Stimulated activated CD8-positive, alpha-beta memory T cell treated with anti-CD3 and anti-CD28 coated beads, Interleukin-7, amount 100 ng/mL, for 24 hours (primary cell): ENCODE measurements around the gene PLCG1.

Source experiments
- DNase-seq: peaks from one replicate; pipeline ENCODE4 v3.0.0-alpha.2; 2020; ENCODE audit warnings: low read depth

PLCG1 gene

GRCh38 chr20:41142245-41142644 lies 4.9 kb downstream of the PLCG1 start:
- DNase-seq = no peak

GRCh38 chr20:41142919-41143318 lies 5.6 kb downstream of the PLCG1 start:
- DNase-seq = no peak

- DNase-seq = no peak
These were observed 6.0 kb downstream of the PLCG1 start for GRCh38 chr20:41143354-41143753.

- DNase-seq = no peak
These were observed 8.0 kb downstream of the PLCG1 start for GRCh38 chr20:41145317-41145716.

GRCh38 chr20:41145821-41146620 lies 8.7 kb downstream of the PLCG1 start:
- no peak for DNase-seq

GRCh38 chr20:41147767-41148191 lies 10.4 kb downstream of the PLCG1 start:
- no peak for DNase-seq

GRCh38 chr20:41148942-41149341 lies 11.6 kb downstream of the PLCG1 start:
- no peak for DNase-seq

- no peak for DNase-seq
These were observed 13.3 kb downstream of the PLCG1 start for GRCh38 chr20:41150664-41151063.

GRCh38 chr20:41151134-41151869 lies 14.0 kb downstream of the PLCG1 start:
- DNase-seq = no peak

GRCh38 chr20:41152108-41152757 lies 14.9 kb downstream of the PLCG1 start:
- no peak for DNase-seq

GRCh38 chr20:41154436-41155176 lies 17.3 kb downstream of the PLCG1 start:
- no peak for DNase-seq

GRCh38 chr20:41155261-41155660 lies 17.9 kb downstream of the PLCG1 start:
- no peak for DNase-seq

GRCh38 chr20:41158082-41158625 lies 20.8 kb downstream of the PLCG1 start:
- DNase-seq = no peak

GRCh38 chr20:41159547-41159946 lies 22.2 kb downstream of the PLCG1 start:
- DNase-seq = no peak

GRCh38 chr20:41160686-41161085 lies 23.3 kb downstream of the PLCG1 start:
- no peak for DNase-seq

GRCh38 chr20:41161886-41162285 lies 24.5 kb downstream of the PLCG1 start:
- DNase-seq = no peak

GRCh38 chr20:41162396-41162795 lies 25.1 kb downstream of the PLCG1 start:
- no peak for DNase-seq

GRCh38 chr20:41163821-41164220 lies 26.5 kb downstream of the PLCG1 start:
- no peak for DNase-seq

GRCh38 chr20:41165001-41165882 lies 27.9 kb downstream of the PLCG1 start:
- DNase-seq = no peak

- no peak for DNase-seq
These were observed 29.1 kb downstream of the PLCG1 start for GRCh38 chr20:41166201-41167117.
